K562 (cell line): ENCODE measurements around the gene PGA3. TPM values are rescaled to one million over a fixed set of nuclear protein-coding genes. Genes with fewer than 3 reads are reported as not detected.

Experiments
- ADNP ChIP-seq: fragments of 200-800 bp; sonication (Bioruptor generic); IDR thresholded peaks from 2 replicates; pipeline ENCODE4 v1.6.1; 2016; ENCODE audit warnings: missing genetic modification characterization, missing compliant biosample characterization
- BRD4 ChIP-seq: fragments of 200-600 bp; sonication (generic); IDR thresholded peaks from 2 replicates; pipeline ENCODE4 v1.6.1; 2017; ENCODE audit warnings: inconsistent platforms
- CCNT2 ChIP-seq: IDR thresholded peaks from 2 replicates; pipeline ENCODE4 v1.6.1; 2011; ENCODE audit warnings: borderline replicate concordance, low read depth, mild to moderate bottlenecking, moderate library complexity, mixed read lengths, low read length; ENCODE audit not compliant: insufficient read length; ENCODE audit errors: extremely low read depth
- CHD2 ChIP-seq: IDR thresholded peaks from 2 replicates; pipeline ENCODE4 v1.6.1; 2011; ENCODE audit warnings: low read depth, low read length
- E2F8 ChIP-seq: fragments of 450-650 bp; IDR thresholded peaks from 2 replicates; pipeline ENCODE4 v1.7.1; 2018; ENCODE audit warnings: mild to moderate bottlenecking, low read depth; ENCODE audit not compliant: partially characterized antibody
- ETS2 ChIP-seq: IDR thresholded peaks from 2 replicates; pipeline ENCODE4 v1.6.1; 2016; ENCODE audit warnings: borderline replicate concordance, missing genetic modification characterization, mild to moderate bottlenecking, moderate library complexity, missing compliant biosample characterization; ENCODE audit not compliant: poor library complexity, severe bottlenecking
- HMBOX1 ChIP-seq: sonication (generic); IDR thresholded peaks from 2 replicates; pipeline ENCODE4 v1.6.1; 2016
- MAFG ChIP-seq: fragments of 450-650 bp; conservative IDR thresholded peaks from 2 replicates; pipeline ENCODE4 v1.6.1; 2016; ENCODE audit warnings: missing genetic modification characterization, missing compliant biosample characterization
- PRPF4 ChIP-seq: fragments of 200-400 bp; formaldehyde crosslinking; IDR thresholded peaks from one replicate; pipeline ENCODE4 v1.6.1; 2017; ENCODE audit warnings: low read length, low read depth, mild to moderate bottlenecking; ENCODE audit not compliant: insufficient read depth, poor library complexity, severe bottlenecking
- RREB1 ChIP-seq: fragments of 250-450 bp; sonication (Bioruptor Pico); IDR thresholded peaks from 2 replicates; pipeline ENCODE4 v1.4.0; 2020
- SOX6 ChIP-seq: fragments of 450-650 bp; IDR thresholded peaks from 2 replicates; pipeline ENCODE4 v1.6.1; 2014; ENCODE audit warnings: mild to moderate bottlenecking
- SRSF7 ChIP-seq: fragments of 200-400 bp; formaldehyde crosslinking; optimal IDR thresholded peaks from 2 replicates; pipeline ENCODE3; 2017; ENCODE audit warnings: mild to moderate bottlenecking, low read depth, low read length
- STAT5A ChIP-seq: IDR thresholded peaks from 2 replicates; pipeline ENCODE4 v1.6.1; 2012; ENCODE audit warnings: low read length, inconsistent platforms, borderline replicate concordance
- WHSC1 ChIP-seq: IDR thresholded peaks from one replicate; pipeline ENCODE4 v1.6.1; 2012; ENCODE audit warnings: low read length, control low read depth, inconsistent platforms
- ZNF12 ChIP-seq: sonication (generic); formaldehyde crosslinking; IDR thresholded peaks from 2 replicates; pipeline ENCODE4 v1.4.0; 2020; ENCODE audit warnings: mild to moderate bottlenecking, missing genetic modification reagents
- ZNF232 ChIP-seq: sonication (generic); formaldehyde crosslinking; IDR thresholded peaks from 2 replicates; pipeline ENCODE4 v1.8.0; 2022; ENCODE audit warnings: mild to moderate bottlenecking, missing genetic modification reagents
- ZNF780A ChIP-seq: fragments of 250-450 bp; sonication (Bioruptor Pico); IDR thresholded peaks from 2 replicates; pipeline ENCODE4 v1.5.0; 2021; ENCODE audit warnings: mild to moderate bottlenecking
- ZNF785 ChIP-seq: fragments of 250-450 bp; sonication (Bioruptor Pico); IDR thresholded peaks from 2 replicates; pipeline ENCODE4 v1.4.0; 2020; ENCODE audit warnings: mild to moderate bottlenecking
- polyA plus RNA-seq, 8 experiments: library from polyadenylated mRNA; depleted of rRNA in 4 of 8; stranded (reverse) in 5 of 8; unstranded in 3 of 8; fragments of >200 nt; fragmentation: Nextera tagmentation in 2 of 8; fragmentation: Illumina TruSeq in 1 of 8; extraction: Ambion mirVana in 2 of 8; extraction: Trizol in 1 of 8; gene quantifications; 2 replicates each; pipeline versions ENCODE4 v1.2.1 to v1.2.3, GENCODE V29; 2011 to 2014; ENCODE audit warnings: inconsistent platforms in 1 of 8, missing spikeins in 1 of 8
- total RNA-seq, 7 experiments: library from RNA; depleted of rRNA in 6 of 7; stranded (reverse); fragments of >200 nt in 6 of 7; fragmentation: Illumina TruSeq in 2 of 7; extraction: Trizol in 2 of 7; gene quantifications; 2 replicates each; pipeline versions ENCODE4 v1.2.1 to v1.2.3, GENCODE V29; 2011 to 2021; ENCODE audit warnings: low replicate concordance in 1 of 7

PGA3 gene
- total and polyA plus RNA-seq, 9 of the 15 experiments (the other 6 are each of a cell fraction or from before 2014, with no cell fraction given) = 0.15 to 0.18 (median 0.18) TPM; not detected in 6

- no peak for TF ChIP-seq RREB1 (CRISPR knock-in tag)
- no peak for TF ChIP-seq ZNF780A (CRISPR knock-in tag)
- no peak for TF ChIP-seq ETS2 (tag)
- TF ChIP-seq E2F8 = no peak
- no peak for TF ChIP-seq ZNF232 (CRISPR knock-in tag)
- TF ChIP-seq HMBOX1 = no peak
- 0 out of 2 replicates have a peak, but pooled peaks have one; percentile 19 for TF ChIP-seq ADNP (tag)
- no peak for TF ChIP-seq PRPF4
- no peak for TF ChIP-seq MAFG (tag)
- peak; percentile 30 for TF ChIP-seq CCNT2
- TF ChIP-seq SRSF7 = no peak
- no peak for TF ChIP-seq ZNF785 (CRISPR knock-in tag)
- no peak for TF ChIP-seq WHSC1
- TF ChIP-seq ZNF12 = no peak
- no peak for TF ChIP-seq BRD4
- TF ChIP-seq CHD2 = no peak
- TF ChIP-seq STAT5A = peak; percentile 76
- peak; percentile 65; the same call in 1 of the 2 replicates for TF ChIP-seq SOX6
Measured at GRCh38 chr11:61163714-61164605, 39.4 kb upstream of the PGA3 start (continued).
